Measurements from ENCODE around the gene COL23A1. TPM values are rescaled to one million over a fixed set of nuclear protein-coding genes. Genes with fewer than 3 reads are reported as not detected.

The COL23A1 gene
- total and polyA plus RNA-seq, 3 experiments from 2014 or later: 0.20 to 0.28 TPM; not detected in 1

- CTCF ChIA-PET: no interaction called here
- no peaks in the 10 kb centered on the region for H3K4me1 ChIP-seq (ENCODE audit: insufficient read depth, low read length)
- Mint-ChIP-seq H3K4me1 (no peaks in the 10 kb centered on the region), H3K27ac (no peak overlapping the region), H3K9me3 (no peaks in the 10 kb centered on the region), H3K36me3 (no peaks in the 10 kb centered on the region), H3K27me3 (peaks cover 9 to 15% of the 10 kb centered on the region in 2 donors), H3K4me3 (no peak overlapping the region)
- no peak overlapping the region for H3K4me3 ChIP-seq (ENCODE audit: low read length)
- no peak overlapping the region for H3K27ac ChIP-seq (ENCODE audit: low read depth, low read length)
- H3K9me3 ChIP-seq (ENCODE audit: low read length): no peaks in the 10 kb centered on the region
- POLR2A ChIA-PET: no interaction called here
- no peaks in the 10 kb centered on the region for H3K36me3 ChIP-seq (ENCODE audit: insufficient read depth, low read length)
- peak in 1 of 5 donors; percentile 7 for DNase-seq
- no peaks in the 10 kb centered on the region for H3K27me3 ChIP-seq (ENCODE audit: insufficient read depth, low read length, poor library complexity, severe bottlenecking)
Observed at GRCh38 chr5:178464431-178465048, 125.7 kb downstream of the COL23A1 start.

- Histone ChIP-seq H3K36me3 (ENCODE audit: insufficient read depth, low read length) (no peaks in the 10 kb centered on the region), H3K4me1 (ENCODE audit: insufficient read depth, low read length) (no peaks in the 10 kb centered on the region), H3K27me3 (ENCODE audit: insufficient read depth, low read length, poor library complexity, severe bottlenecking) (no peaks in the 10 kb centered on the region), H3K9me3 (ENCODE audit: low read length) (no peaks in the 10 kb centered on the region), H3K27ac (ENCODE audit: low read depth, low read length) (no peak overlapping the region), H3K4me3 (ENCODE audit: low read length) (no peak overlapping the region)
- Mint-ChIP-seq H3K36me3 (no peaks in the 10 kb centered on the region), H3K27ac (peak overlapping the region in 1 of 8 donors; percentile 86), H3K4me1 (no peaks in the 10 kb centered on the region), H3K27me3 (peaks cover 7% of the 10 kb centered on the region in 2 donors), H3K4me3 (no peak overlapping the region), H3K9me3 (no peaks in the 10 kb centered on the region)
- CTCF ChIA-PET: no interaction called here
- DNase-seq: peak in 1 of 5 donors; percentile 19
- POLR2A ChIA-PET: no interaction called here
Observed at GRCh38 chr5:178463321-178464155, 126.7 kb downstream of the COL23A1 start.

DNA sequence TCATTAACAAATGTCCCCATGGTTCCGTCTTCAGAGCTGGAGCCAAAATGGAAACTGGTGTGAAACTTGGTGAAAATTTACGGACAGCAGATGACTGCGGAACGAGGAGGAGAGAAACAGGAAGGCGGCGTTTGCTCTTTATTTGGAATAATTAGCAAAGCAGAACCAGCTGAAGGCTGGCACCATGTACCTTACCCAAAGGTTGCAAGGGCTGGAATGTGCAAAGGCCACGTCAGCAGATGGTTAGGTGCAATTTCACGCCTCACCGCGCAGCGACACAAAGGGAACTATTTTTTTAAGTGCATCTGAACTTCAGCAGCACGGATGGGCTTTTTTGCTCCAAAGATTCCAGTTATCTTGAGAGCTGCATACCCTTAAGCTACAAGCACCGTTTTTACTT is 127.4 kb downstream of the COL23A1 start:
- Mint-ChIP-seq H3K27ac (no peak overlapping the region), H3K9me3 (no peaks in the 10 kb centered on the region), H3K4me1 (no peaks in the 10 kb centered on the region), H3K4me3 (no peak overlapping the region), H3K36me3 (no peaks in the 10 kb centered on the region), H3K27me3 (peaks cover 7% of the 10 kb centered on the region in 2 donors)
- ChIA-PET POLR2A (no interaction called here), CTCF (no interaction called here)
- Histone ChIP-seq H3K27ac (ENCODE audit: low read depth, low read length) (no peak overlapping the region), H3K9me3 (ENCODE audit: low read length) (no peaks in the 10 kb centered on the region), H3K27me3 (ENCODE audit: insufficient read depth, low read length, poor library complexity, severe bottlenecking) (no peaks in the 10 kb centered on the region), H3K4me1 (ENCODE audit: insufficient read depth, low read length) (no peaks in the 10 kb centered on the region), H3K36me3 (ENCODE audit: insufficient read depth, low read length) (no peaks in the 10 kb centered on the region), H3K4me3 (ENCODE audit: low read length) (no peak overlapping the region)
- no peak for DNase-seq

DNA sequence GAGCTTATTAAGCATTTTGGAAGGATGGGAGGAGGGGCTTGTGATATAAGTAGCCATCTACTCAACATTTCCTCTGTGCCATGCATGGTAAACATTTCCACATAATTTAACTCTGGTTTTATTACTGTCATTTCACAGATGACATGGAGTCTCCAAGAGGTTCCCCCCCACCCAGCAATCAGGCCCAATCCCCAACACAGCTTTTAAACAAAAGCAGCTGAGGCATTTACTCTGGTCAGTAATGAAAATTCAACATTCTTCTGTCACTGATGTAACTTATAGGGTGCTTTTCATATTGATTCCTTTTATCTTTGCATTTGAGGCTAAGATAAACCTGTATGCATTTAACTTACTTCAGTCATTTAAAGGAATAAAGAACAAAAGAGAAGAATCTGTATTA is 128.1 kb downstream of the COL23A1 start:
- H3K4me3 Mint-ChIP-seq: no peak overlapping the region
- DNase-seq: no peak
- H3K4me1 Mint-ChIP-seq: no peaks in the 10 kb centered on the region
- no peak overlapping the region for H3K4me3 ChIP-seq (ENCODE audit: low read length)
- no peaks in the 10 kb centered on the region for H3K9me3 ChIP-seq (ENCODE audit: low read length)
- ChIA-PET CTCF (no interaction called here), POLR2A (no interaction called here)
- H3K27ac ChIP-seq (ENCODE audit: low read depth, low read length): no peak overlapping the region
- no peak overlapping the region for H3K27ac Mint-ChIP-seq
- no peaks in the 10 kb centered on the region for H3K4me1 ChIP-seq (ENCODE audit: insufficient read depth, low read length)
- H3K27me3 Mint-ChIP-seq: peaks cover 4 to 7% of the 10 kb centered on the region in 2 donors
- no peaks in the 10 kb centered on the region for H3K27me3 ChIP-seq (ENCODE audit: insufficient read depth, low read length, poor library complexity, severe bottlenecking)
- no peaks in the 10 kb centered on the region for H3K36me3 ChIP-seq (ENCODE audit: insufficient read depth, low read length)
- no peaks in the 10 kb centered on the region for H3K9me3 Mint-ChIP-seq
- H3K36me3 Mint-ChIP-seq: no peaks in the 10 kb centered on the region

DNA sequence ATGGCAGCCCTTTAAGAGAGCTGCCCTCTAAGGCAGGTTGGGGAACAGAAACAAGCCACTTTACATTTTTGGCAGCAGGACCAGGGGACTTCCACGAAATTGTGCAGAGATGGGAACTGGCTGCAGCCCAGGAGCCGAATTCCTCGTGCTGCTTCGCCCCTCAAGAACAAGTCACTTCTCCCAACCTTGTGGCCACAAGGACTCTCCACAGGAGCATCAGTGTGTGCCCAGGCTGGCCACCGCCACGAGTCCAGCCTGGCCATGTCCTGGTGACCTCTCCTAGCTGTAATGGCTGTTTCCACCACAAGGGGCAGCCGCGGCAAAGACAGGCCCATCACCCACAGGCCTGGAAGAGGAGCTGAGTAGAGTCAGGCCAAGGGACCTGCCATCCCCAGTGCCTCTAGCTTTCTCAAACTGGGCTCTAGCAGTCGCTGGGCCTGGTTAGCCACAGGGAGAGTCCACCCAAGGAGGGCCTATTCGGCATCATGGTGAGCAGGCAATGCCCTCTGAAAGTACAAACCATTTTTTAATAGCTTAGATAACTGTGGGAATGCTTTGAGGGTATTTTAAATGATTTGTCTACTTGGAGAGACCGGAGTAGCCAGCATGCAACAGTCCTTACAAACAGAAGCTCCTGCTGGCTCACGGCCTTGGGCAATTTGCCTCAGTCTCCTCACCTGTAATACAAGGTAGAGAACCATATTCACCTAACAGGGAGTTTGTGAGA is 129.0 kb downstream of the COL23A1 start:
- no peaks in the 10 kb centered on the region for H3K27me3 ChIP-seq (ENCODE audit: insufficient read depth, low read length, poor library complexity, severe bottlenecking)
- Mint-ChIP-seq H3K9me3 (no peaks in the 10 kb centered on the region), H3K27ac (no peak overlapping the region), H3K4me1 (no peaks in the 10 kb centered on the region), H3K36me3 (no peaks in the 10 kb centered on the region), H3K4me3 (no peak overlapping the region), H3K27me3 (peaks cover 4 to 7% of the 10 kb centered on the region in 2 donors)
- DNase-seq: peak in 2 of 5 donors; percentile 4 to 20
- POLR2A ChIA-PET: no interaction called here
- no peaks in the 10 kb centered on the region for H3K9me3 ChIP-seq (ENCODE audit: low read length)
- H3K4me1 ChIP-seq (ENCODE audit: insufficient read depth, low read length): no peaks in the 10 kb centered on the region
- no peaks in the 10 kb centered on the region for H3K36me3 ChIP-seq (ENCODE audit: insufficient read depth, low read length)
- CTCF ChIA-PET: interaction anchor here (1.1 to 1.4 kb wide), 3 partner anchors 10 to 93 kb away, joined by 3 to 4 read pairs (median 3); no protein-coding TSS in a partner anchor
- no peak overlapping the region for H3K27ac ChIP-seq (ENCODE audit: low read depth, low read length)
- no peak overlapping the region for H3K4me3 ChIP-seq (ENCODE audit: low read length)

- H3K27me3 Mint-ChIP-seq: peaks cover 4 to 7% of the 10 kb centered on the region in 2 donors
- no peak overlapping the region for H3K4me3 Mint-ChIP-seq
- no peaks in the 10 kb centered on the region for H3K4me1 Mint-ChIP-seq
- no peaks in the 10 kb centered on the region for H3K36me3 ChIP-seq (ENCODE audit: insufficient read depth, low read length)
- CTCF ChIA-PET: interaction anchor here (1.1 to 1.4 kb wide), 3 partner anchors 10 to 93 kb away, joined by 3 to 4 read pairs (median 3); no protein-coding TSS in a partner anchor
- H3K9me3 ChIP-seq (ENCODE audit: low read length): no peaks in the 10 kb centered on the region
- POLR2A ChIA-PET: interaction anchor here (0.6 kb wide), 1 partner anchor 47 kb away, joined by 3 read pairs; no protein-coding TSS in a partner anchor
- DNase-seq: no peak
- H3K27me3 ChIP-seq (ENCODE audit: insufficient read depth, low read length, poor library complexity, severe bottlenecking): no peaks in the 10 kb centered on the region
- no peaks in the 10 kb centered on the region for H3K9me3 Mint-ChIP-seq
- H3K4me1 ChIP-seq (ENCODE audit: insufficient read depth, low read length): no peaks in the 10 kb centered on the region
- H3K27ac Mint-ChIP-seq: no peak overlapping the region
- no peak overlapping the region for H3K27ac ChIP-seq (ENCODE audit: low read depth, low read length)
- no peak overlapping the region for H3K4me3 ChIP-seq (ENCODE audit: low read length)
- H3K36me3 Mint-ChIP-seq: no peaks in the 10 kb centered on the region
Observed at GRCh38 chr5:178460598-178460997, 129.6 kb downstream of the COL23A1 start.

GRCh38 chr5:178460174-178460573 is 130.0 kb downstream of the COL23A1 start:
- POLR2A ChIA-PET: interaction anchor here (0.6 kb wide), 1 partner anchor 47 kb away, joined by 3 read pairs; no protein-coding TSS in a partner anchor
- Histone ChIP-seq H3K9me3 (ENCODE audit: low read length) (no peaks in the 10 kb centered on the region), H3K4me3 (ENCODE audit: low read length) (no peak overlapping the region), H3K27ac (ENCODE audit: low read depth, low read length) (no peak overlapping the region), H3K36me3 (ENCODE audit: insufficient read depth, low read length) (no peaks in the 10 kb centered on the region), H3K27me3 (ENCODE audit: insufficient read depth, low read length, poor library complexity, severe bottlenecking) (no peaks in the 10 kb centered on the region), H3K4me1 (ENCODE audit: insufficient read depth, low read length) (no peaks in the 10 kb centered on the region)
- CTCF ChIA-PET: interaction anchor here (1.4 kb wide), 1 partner anchor 9 kb away, joined by 4 read pairs; no protein-coding TSS in a partner anchor
- Mint-ChIP-seq H3K9me3 (no peaks in the 10 kb centered on the region), H3K36me3 (no peaks in the 10 kb centered on the region), H3K4me3 (no peak overlapping the region), H3K27me3 (peaks cover 4 to 7% of the 10 kb centered on the region in 2 donors), H3K27ac (peak overlapping the region in 1 of 8 donors; percentile 54), H3K4me1 (no peaks in the 10 kb centered on the region)
- DNase-seq: no peak

DNA sequence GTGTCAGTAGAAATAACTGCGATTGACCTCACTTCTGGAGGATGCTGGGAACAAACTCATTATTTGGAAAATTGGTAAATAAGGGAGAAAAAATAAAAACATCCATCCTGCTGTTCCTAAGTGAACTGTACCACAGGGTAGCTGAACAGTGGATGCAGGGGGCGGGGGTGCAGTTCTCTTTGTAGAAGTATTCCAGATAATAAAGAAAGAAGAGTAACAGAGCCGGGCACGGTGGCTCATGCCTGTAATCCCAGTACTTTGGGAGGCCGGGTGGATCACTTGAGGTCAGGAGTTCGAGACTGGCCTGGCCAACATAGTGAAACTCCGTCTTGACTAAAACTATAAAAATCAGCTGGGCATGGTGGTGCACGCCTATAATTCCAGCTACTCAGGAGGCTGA is 132.1 kb downstream of the COL23A1 start:
- Mint-ChIP-seq H3K9me3 (no peaks in the 10 kb centered on the region), H3K4me3 (no peak overlapping the region), H3K27me3 (peaks cover under 1% of the 10 kb centered on the region in 2 donors), H3K36me3 (no peaks in the 10 kb centered on the region), H3K4me1 (no peaks in the 10 kb centered on the region), H3K27ac (no peak overlapping the region)
- H3K4me1 ChIP-seq (ENCODE audit: insufficient read depth, low read length): no peaks in the 10 kb centered on the region
- no peaks in the 10 kb centered on the region for H3K36me3 ChIP-seq (ENCODE audit: insufficient read depth, low read length)
- no peak for DNase-seq
- ChIA-PET CTCF (no interaction called here), POLR2A (no interaction called here)
- H3K4me3 ChIP-seq (ENCODE audit: low read length): no peak overlapping the region
- no peak overlapping the region for H3K27ac ChIP-seq (ENCODE audit: low read depth, low read length)
- H3K27me3 ChIP-seq (ENCODE audit: insufficient read depth, low read length, poor library complexity, severe bottlenecking): no peaks in the 10 kb centered on the region
- no peaks in the 10 kb centered on the region for H3K9me3 ChIP-seq (ENCODE audit: low read length)
